ENCODE results near the gene IMMP2L. TPM values are rescaled to one million over a fixed set of nuclear protein-coding genes. Genes with fewer than 3 reads are reported as not detected.

The IMMP2L gene
- total and polyA plus RNA-seq, 2 of the 4 experiments (the other 2 are of a cell fraction): 5.8 to 9.3 TPM

DNA sequence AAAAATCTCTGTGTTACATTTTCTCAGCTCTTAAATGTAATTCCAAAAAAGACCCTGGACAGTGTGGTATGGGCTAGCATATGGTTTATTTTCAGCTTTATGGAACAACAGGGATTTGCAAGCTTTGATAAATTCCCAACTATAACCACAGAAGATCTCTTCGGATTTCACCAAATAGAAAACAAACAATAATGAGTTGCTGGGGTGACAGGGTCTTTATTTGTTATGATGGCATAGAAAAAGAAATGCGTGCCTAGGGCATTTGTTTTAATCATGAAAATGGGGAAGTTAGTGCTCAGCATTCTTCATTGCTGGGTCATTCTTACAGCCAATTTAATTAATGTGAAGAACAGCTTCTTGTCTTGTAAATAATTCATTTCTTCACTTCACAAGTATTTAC lies 332.4 kb downstream of the IMMP2L start:
- CTCF ChIA-PET: no interaction called here
- Histone ChIP-seq H3K4me2 (ENCODE audit: low read depth, low read length) (no peak overlapping the region), H2BK15ac (ENCODE audit: low read depth, low read length) (no peak overlapping the region), H3K4me3 (ENCODE audit: insufficient read depth, low read depth, low read length) (no peak overlapping the region), H3K27ac (ENCODE audit: insufficient read depth, low read length) (no peak overlapping the region), H2AK9ac (replicated peaks; ENCODE audit: low read depth, low read length, poor library complexity) (no peak overlapping the region), H3K27me3 (ENCODE audit: control insufficient read depth, insufficient read depth, low read length) (no peaks in the 10 kb centered on the region), H3K79me1 (ENCODE audit: low read depth in 1 of 2, low read length in 2 of 2) (no peaks in the 10 kb centered on the region), H3K9me1 (ENCODE audit: insufficient read depth, low read length) (peaks cover 3% of the 10 kb centered on the region), H3K18ac (ENCODE audit: low read depth, low read length) (no peak overlapping the region), H4K5ac (ENCODE audit: low read depth, low read length) (no peak overlapping the region; the same call in 1 of the 2 replicates), H2BK20ac (ENCODE audit: low read depth, low read length) (no peak overlapping the region), H3K56ac (ENCODE audit: extremely low read depth, insufficient read depth, low read length) (no peak overlapping the region), H2AFZ (replicated peaks; ENCODE audit: low read length, poor library complexity) (no peak overlapping the region), H4K8ac (ENCODE audit: low read depth in 2 of 2, low read length in 2 of 2) (no peak overlapping the region), H3K9ac (ENCODE audit: low read depth, low read length) (no peak overlapping the region), H3K36me3 (ENCODE audit: control insufficient read depth, insufficient read depth, low read length) (no peaks in the 10 kb centered on the region), H3K4ac (ENCODE audit: low read depth, low read length) (no peak overlapping the region), H2BK120ac (ENCODE audit: low read depth, low read length) (no peak overlapping the region), H4K20me1 (ENCODE audit: insufficient read depth, low read length) (no peaks in the 10 kb centered on the region), H3K9me3 (ENCODE audit: control insufficient read depth, insufficient read depth, low read length) (no peaks in the 10 kb centered on the region), H3K4me1 (ENCODE audit: control insufficient read depth, insufficient read depth, low read length) (peaks cover 3% of the 10 kb centered on the region), H3K14ac (replicated peaks; ENCODE audit: low read depth, low read length) (no peak overlapping the region), H2AK5ac (ENCODE audit: low read depth, low read length) (no peak overlapping the region), H2BK5ac (ENCODE audit: low read depth, low read length, poor library complexity, severe bottlenecking) (no peak overlapping the region), H3K23ac (ENCODE audit: low read depth, low read length) (no peak overlapping the region), H4K91ac (ENCODE audit: insufficient read depth, low read depth, low read length) (no peak overlapping the region)
- POLR2A ChIA-PET (ENCODE audit: unreplicated experiment): no interaction called here
- TF ChIP-seq RCOR1 (IDR thresholded peaks at IDR 0.05; ENCODE audit: insufficient replicate concordance, low read length): no peak
- no peak for TF ChIP-seq CEBPB (IDR thresholded peaks at IDR 0.05; ENCODE audit: low read depth, low read length)
- no peak for TF ChIP-seq SMC3 (IDR thresholded peaks at IDR 0.05; ENCODE audit: low read depth, low read length)
- TF ChIP-seq MAZ (IDR thresholded peaks at IDR 0.05; ENCODE audit: borderline replicate concordance, low read depth, low read length): no peak
- TF ChIP-seq, protein P1, sequence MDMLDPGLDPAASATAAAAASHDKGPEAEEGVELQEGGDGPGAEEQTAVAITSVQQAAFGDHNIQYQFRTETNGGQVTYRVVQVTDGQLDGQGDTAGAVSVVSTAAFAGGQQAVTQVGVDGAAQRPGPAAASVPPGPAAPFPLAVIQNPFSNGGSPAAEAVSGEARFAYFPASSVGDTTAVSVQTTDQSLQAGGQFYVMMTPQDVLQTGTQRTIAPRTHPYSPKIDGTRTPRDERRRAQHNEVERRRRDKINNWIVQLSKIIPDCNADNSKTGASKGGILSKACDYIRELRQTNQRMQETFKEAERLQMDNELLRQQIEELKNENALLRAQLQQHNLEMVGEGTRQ (IDR thresholded peaks at IDR 0.05; ENCODE audit: low read depth, low read length): no peak
- TF ChIP-seq RAD21 (IDR thresholded peaks at IDR 0.05; ENCODE audit: low read length): no peak
- no peak for TF ChIP-seq RFX5 (IDR thresholded peaks at IDR 0.05; ENCODE audit: low read depth, low read length)
- TF ChIP-seq NFE2L2 (IDR thresholded peaks at IDR 0.05; ENCODE audit: low read depth, low read length): no peak
- no peak for TF ChIP-seq MXI1 (IDR thresholded peaks at IDR 0.05; ENCODE audit: borderline replicate concordance, low read depth, low read length)
- TF ChIP-seq, protein P2, sequence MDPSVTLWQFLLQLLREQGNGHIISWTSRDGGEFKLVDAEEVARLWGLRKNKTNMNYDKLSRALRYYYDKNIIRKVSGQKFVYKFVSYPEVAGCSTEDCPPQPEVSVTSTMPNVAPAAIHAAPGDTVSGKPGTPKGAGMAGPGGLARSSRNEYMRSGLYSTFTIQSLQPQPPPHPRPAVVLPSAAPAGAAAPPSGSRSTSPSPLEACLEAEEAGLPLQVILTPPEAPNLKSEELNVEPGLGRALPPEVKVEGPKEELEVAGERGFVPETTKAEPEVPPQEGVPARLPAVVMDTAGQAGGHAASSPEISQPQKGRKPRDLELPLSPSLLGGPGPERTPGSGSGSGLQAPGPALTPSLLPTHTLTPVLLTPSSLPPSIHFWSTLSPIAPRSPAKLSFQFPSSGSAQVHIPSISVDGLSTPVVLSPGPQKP (IDR thresholded peaks at IDR 0.05; ENCODE audit: borderline replicate concordance, low read depth, low read length): no peak
- no peak for TF ChIP-seq MAFK (IDR thresholded peaks at IDR 0.05; ENCODE audit: low read depth, low read length)
- TF ChIP-seq CTCF (conservative IDR thresholded peaks at IDR 0.05; ENCODE audit: low read depth, low read length): no peak
- no peak for TF ChIP-seq CHD1 (IDR thresholded peaks at IDR 0.05; ENCODE audit: low read depth, low read length)
- TF ChIP-seq FOS (IDR thresholded peaks at IDR 0.05; ENCODE audit: low read depth, low read length): no peak
- no peak for TF ChIP-seq BHLHE40 (IDR thresholded peaks at IDR 0.05; ENCODE audit: low read depth, low read length)
- TF ChIP-seq POLR2A (IDR thresholded peaks at IDR 0.05; ENCODE audit: low read depth, low read length): no peak
- intact Hi-C loops (cut with micrococcal nuclease): no loop called here
- dilution Hi-C loops (cut with HindIII; ENCODE audit: low sequenced_read_pairs, unreplicated experiment): no loop called here
- DNase-seq (no peak), ATAC-seq (ENCODE audit: low read depth) (peak; percentile 28; the same call in 1 of the 2 replicates)
- no CpG with 5 or more reads among the region's 2 CpGs for WGBS, 2 experiments (ENCODE audit: extremely low coverage in 2 of 2, insufficient read length in 1 of 2)
- in situ Hi-C loops (cut with MboI; ENCODE audit: low sequenced_read_pairs): no loop called here
- no TSS peak for BruUV-seq (replicated peaks)
